Subcutaneous adipose tissue (tissue), 4 donors: ENCODE measurements around the gene FCHSD2. TPM values are rescaled to one million over a fixed set of nuclear protein-coding genes. Genes with fewer than 3 reads are reported as not detected.

Experiments used
- total RNA-seq, 4 donors: library from RNA; depleted of rRNA; stranded (reverse); fragments of >200 nt; gene quantifications; one replicate each; pipeline ENCODE4 v1.1.0, GENCODE V29; 2016
- TF ChIP-seq, protein P1 (sequence below): fragments of 450-650 bp; IDR thresholded peaks from one replicate; pipeline ENCODE4 v1.5.1; 2016; ENCODE audit warnings: low read depth, mild to moderate bottlenecking, control low read depth, antibody characterized with exemption, moderate library complexity

The FCHSD2 gene
- total RNA-seq, 4 donors from 2014 or later: 26.2 to 34.7 (median 30.0) TPM

DNA sequence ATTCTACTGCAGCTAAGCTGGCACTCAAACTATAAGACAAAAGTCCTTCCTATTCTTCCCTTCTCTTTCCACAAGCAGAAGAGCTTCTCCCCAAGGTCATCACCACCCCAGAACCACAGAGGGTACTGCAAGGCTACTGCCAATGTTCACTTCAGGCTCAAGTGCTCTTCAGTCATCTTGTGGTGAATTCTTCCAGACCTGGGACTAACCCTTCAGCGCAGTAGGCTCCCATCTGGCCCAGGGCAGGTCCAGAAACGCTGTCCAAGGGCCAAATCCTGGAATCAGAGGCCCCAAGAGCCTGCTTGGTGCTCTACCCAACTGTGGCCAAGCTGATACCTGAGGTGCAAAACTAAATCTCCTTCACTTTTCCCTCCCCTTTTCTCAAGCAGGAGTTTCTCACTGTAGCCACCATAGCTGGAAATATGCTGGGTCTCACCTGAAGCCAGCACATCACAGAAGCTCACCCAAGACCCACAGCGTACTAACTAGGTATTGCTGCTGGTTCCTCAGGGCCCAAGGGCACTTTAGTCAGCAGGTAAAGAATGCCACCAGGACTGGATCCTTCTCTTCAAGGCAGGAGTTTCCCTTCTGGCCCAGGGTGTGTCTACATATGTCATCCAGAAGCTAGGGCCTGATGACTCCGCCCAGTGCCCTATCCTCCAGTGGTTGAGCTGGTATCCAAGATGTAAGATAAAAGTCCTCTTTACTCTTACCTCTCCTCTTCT is 27.8 kb downstream of the FCHSD2 start:
- TF ChIP-seq, protein P1, sequence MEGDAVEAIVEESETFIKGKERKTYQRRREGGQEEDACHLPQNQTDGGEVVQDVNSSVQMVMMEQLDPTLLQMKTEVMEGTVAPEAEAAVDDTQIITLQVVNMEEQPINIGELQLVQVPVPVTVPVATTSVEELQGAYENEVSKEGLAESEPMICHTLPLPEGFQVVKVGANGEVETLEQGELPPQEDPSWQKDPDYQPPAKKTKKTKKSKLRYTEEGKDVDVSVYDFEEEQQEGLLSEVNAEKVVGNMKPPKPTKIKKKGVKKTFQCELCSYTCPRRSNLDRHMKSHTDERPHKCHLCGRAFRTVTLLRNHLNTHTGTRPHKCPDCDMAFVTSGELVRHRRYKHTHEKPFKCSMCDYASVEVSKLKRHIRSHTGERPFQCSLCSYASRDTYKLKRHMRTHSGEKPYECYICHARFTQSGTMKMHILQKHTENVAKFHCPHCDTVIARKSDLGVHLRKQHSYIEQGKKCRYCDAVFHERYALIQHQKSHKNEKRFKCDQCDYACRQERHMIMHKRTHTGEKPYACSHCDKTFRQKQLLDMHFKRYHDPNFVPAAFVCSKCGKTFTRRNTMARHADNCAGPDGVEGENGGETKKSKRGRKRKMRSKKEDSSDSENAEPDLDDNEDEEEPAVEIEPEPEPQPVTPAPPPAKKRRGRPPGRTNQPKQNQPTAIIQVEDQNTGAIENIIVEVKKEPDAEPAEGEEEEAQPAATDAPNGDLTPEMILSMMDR: no peak

DNA sequence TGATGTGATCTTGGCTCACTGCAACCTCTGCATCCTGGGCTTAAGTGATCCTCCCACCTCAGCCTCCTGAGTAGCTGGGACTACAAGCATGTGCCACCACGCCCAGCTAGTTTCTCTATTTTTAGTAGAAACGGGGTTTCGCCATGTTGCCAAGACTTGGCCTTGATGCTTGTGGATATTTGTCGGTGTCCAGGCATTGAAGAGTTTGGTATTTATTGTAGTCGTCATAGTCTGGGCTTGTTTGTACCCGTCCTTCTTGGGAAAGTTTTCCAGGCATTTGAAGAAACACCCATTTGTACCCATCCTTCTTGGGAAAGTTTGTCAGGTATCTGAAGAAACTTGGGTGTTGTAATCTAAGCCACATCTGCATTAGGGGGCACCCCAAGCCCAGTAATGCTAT is 28.7 kb downstream of the FCHSD2 start:
- TF ChIP-seq, protein P1: no peak

DNA sequence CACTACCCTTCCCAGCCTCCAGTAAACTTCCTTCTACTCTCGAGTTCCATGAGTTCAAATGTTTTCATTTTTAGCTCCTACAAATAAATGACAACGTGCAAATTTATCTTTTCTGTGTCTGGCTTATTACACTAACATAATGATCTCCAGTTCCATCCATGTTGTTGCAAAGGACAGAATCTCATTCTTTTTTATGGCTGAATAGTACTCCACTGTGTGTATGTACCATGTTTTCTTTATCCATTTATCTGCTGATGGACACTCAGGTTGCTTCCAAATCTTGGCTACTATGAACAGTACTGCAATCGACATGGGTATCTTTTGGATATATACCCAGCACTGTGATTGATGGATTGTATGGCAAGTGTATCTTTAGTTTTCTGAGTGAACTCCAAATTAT is 34.5 kb downstream of the FCHSD2 start:
- TF ChIP-seq, protein P1: no peak

DNA sequence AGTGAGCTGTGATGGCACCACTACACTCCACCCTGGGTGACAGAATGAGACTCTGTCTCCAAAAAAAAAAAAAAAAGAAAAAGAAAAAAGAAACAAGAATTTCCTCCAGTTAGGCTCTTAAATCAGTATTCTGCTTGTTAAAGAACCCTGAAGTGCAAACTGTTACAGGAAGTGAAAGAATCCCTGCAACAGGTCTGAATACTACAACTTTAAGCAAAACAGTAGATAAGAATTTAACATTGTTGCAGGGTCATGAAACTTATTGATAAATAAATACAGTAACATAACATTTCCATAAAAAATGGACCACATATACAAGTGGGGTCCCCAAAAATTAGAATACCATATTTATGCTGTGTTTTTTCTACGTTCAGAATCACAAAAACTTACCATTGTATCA is 35.8 kb downstream of the FCHSD2 start:
- TF ChIP-seq, protein P1: no peak

DNA sequence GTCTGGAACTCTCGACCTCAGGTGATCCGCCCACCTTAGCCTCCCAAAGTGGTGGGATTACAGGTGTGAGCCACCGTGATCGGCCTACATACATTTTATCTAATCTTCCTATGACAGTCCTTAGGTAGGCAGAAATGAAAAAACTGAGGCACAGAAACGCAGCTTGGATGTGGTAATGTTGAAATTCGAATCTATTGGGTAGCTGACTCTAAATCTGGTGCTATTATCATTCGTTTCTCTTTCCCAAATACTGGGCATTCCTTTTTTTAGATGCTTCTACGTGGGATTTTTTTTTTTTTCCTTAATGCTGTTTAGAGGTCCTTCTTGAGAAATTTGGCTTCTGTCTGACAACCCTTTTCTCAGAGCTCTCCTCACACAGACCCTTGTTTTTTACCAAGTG is 41.5 kb downstream of the FCHSD2 start:
- TF ChIP-seq, protein P1: no peak

DNA sequence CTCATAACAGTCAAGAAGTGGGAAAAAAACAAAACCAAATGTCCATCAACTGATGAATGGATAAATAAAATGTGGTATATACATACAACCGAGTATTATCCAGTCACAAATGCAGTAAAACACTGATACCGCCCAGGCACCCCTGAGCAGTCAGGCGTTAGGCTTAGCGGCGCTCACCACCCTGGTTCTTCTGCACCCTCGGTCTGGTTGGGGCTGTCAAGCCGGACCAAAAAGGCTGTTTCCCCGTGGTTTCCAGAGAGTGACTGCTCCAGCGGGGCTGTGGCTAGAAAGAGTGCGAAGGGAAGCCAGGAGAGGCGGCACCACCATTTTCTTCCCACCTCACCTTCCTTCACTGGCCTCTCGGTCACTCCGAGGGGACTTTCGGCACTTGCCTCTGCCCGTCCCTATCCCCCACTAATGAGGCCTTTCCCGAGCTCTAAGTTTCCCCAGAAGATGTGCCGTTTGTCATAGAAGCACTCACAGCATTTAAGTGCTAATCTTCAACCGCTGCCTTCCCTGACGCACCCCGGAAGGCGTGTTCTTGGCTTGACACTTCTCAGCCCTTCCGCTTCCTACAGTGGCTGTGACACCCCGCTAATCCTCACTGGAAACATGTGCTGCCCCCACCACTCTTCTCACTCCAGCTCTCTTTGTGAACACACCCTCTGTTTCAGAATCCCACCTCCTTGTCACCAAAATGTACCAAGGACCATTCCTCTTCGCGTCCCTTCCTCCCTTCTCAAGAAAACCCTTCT is 42.4 kb downstream of the FCHSD2 start:
- TF ChIP-seq, protein P1: no peak

DNA sequence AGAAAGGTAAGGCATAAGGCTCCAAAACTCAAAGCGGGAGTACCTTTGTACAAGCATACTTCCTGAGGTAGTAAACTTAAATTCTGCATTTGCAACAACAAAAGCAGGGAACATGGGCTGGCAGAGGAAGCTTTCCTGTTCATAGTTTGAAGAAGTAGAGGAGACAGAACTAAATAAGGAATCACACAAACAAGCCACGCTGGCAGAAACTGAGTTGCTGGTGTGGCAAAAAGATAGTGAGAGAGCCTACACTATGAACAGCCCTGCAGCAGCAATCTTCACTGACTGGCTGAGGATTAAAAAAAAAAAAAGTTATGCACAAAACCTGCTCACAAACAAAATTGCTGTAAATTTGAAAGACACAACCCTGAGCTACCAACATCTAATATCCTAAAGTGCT is 46.5 kb downstream of the FCHSD2 start:
- TF ChIP-seq, protein P1: no peak
